ENCODE measurements around the gene SHISA7.

- TF ChIP-seq CTCF (IDR thresholded peaks at IDR 0.05; ENCODE audit: insufficient read depth, low read length) (no peak), GABPA (IDR thresholded peaks at IDR 0.05; ENCODE audit: low read depth) (no peak), REST (IDR thresholded peaks at IDR 0.05; ENCODE audit: insufficient replicate concordance, low read depth) (no peak), POLR2AphosphoS5 (IDR thresholded peaks at IDR 0.05; ENCODE audit: low read depth) (no peak)
Observed at GRCh38 chr19:55443045-55443823, at the start of gene SHISA7.
